Subcutaneous adipose tissue (tissue), 4 donors: ENCODE data around the gene LIX1L. TPM values are rescaled to one million over a fixed set of nuclear protein-coding genes. Genes with fewer than 3 reads are reported as not detected.

Source experiments
- total RNA-seq, 4 donors: library from RNA; depleted of rRNA; stranded (reverse); fragments of >200 nt; gene quantifications; one replicate each; pipeline ENCODE4 v1.1.0, GENCODE V29; 2016
- TF ChIP-seq, protein P1 (sequence below): fragments of 450-650 bp; IDR thresholded peaks from one replicate; pipeline ENCODE4 v1.5.1; 2016; ENCODE audit warnings: low read depth, mild to moderate bottlenecking, control low read depth, antibody characterized with exemption, moderate library complexity

Gene LIX1L
- total RNA-seq, 4 donors from 2014 or later = 21.4 to 26.4 (median 22.5) TPM

DNA sequence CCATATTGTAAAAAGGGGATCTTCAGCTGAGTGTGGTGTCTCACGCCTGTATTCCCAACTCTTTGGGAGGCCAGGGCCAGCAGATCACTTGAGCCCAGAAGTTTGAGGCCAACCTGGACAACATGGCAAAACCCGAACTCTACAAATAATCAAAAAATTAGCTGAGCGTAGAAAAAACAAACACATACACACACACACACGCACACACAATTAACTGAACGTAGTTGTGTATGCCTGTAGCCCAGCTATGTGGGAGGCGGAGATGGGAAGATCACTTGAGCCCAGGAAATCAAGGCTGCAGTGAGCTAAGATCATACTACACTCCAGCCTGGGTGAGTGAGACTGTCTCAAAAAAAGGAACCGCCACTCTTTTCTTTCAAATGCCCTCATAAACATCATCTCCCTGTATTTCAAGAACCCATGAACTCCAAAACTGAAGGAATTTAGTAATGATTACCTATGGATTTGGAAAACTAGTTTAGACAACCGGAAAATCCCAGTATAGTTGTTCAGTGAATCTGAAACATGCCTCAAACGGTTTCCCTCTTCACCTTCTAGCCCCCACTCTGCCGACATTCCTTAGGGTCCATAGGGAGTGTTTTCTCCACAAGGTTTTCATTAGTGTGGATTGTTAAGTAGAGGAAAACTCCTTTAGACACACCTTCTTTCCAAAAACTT lies 34.1 kb upstream of the LIX1L start:
- TF ChIP-seq, protein P1, sequence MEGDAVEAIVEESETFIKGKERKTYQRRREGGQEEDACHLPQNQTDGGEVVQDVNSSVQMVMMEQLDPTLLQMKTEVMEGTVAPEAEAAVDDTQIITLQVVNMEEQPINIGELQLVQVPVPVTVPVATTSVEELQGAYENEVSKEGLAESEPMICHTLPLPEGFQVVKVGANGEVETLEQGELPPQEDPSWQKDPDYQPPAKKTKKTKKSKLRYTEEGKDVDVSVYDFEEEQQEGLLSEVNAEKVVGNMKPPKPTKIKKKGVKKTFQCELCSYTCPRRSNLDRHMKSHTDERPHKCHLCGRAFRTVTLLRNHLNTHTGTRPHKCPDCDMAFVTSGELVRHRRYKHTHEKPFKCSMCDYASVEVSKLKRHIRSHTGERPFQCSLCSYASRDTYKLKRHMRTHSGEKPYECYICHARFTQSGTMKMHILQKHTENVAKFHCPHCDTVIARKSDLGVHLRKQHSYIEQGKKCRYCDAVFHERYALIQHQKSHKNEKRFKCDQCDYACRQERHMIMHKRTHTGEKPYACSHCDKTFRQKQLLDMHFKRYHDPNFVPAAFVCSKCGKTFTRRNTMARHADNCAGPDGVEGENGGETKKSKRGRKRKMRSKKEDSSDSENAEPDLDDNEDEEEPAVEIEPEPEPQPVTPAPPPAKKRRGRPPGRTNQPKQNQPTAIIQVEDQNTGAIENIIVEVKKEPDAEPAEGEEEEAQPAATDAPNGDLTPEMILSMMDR = no peak

DNA sequence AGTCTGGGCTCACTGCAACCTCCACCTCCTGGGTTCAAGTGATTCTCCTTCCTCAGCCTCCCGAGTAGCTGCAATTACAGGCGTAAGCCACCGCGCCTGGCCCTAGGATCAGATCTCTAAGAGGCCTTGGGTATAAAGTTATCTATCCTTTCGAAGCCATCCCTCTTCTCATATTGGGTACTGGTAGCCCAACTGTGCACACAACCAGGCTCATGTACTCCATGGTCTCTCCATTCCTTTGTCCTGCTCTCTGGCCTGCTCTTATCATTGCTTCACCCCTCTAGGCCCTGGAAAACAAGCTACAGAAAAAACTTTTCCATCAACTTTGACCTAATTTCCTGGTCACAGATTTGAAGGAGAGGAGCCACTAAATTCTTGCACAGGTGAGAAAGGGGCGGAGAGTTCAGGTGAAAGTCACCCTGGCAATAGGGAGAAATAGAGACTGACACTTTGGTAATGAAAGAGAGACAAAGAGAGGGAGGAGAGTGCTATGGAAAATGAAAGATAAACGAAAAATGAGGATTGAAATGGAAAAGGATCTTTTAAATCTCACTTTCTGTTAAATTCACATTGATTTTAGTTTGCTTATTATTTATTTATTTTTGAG lies 32.5 kb upstream of the LIX1L start:
- TF ChIP-seq, protein P1 = no peak

DNA sequence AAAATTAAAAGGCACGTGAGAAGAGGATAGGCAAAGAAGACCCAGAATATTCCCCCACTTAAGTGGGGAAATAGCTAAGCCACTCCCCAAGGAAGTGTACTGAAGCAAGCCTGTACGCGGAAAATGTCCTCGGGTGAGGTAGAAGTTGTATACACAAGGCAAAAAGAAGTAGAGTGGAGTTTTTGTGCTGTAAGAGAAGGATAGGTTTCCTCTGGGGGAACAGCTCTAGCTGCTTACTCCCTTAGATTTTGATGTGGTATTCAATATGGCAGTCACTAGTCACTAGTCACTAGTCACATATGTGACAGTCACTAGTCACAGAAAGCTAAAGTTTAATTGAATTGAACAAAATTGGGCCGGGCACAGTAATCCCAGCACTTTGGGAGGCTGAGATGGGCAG lies 31.0 kb upstream of the LIX1L start:
- TF ChIP-seq, protein P1 = no peak

DNA sequence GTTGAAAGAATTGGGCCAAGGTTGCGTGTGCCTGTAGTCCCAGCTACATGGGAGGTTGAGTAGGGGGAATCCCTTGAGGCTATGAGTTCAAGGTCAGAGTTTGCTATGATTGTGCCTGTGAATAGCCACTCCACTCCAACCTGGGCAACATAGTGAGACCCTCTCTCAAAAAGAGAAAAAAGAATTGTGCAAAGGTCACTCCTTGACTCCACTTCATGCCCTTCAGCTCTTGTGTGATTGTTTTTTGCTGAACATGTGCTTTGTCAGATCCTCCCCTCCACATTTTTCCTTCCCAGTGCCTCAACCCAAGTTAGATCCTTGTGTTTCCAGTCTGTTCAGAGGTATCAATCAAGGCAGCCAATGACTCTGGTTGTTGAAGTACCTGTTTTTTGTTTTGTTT lies 30.1 kb upstream of the LIX1L start:
- TF ChIP-seq, protein P1 = no peak

DNA sequence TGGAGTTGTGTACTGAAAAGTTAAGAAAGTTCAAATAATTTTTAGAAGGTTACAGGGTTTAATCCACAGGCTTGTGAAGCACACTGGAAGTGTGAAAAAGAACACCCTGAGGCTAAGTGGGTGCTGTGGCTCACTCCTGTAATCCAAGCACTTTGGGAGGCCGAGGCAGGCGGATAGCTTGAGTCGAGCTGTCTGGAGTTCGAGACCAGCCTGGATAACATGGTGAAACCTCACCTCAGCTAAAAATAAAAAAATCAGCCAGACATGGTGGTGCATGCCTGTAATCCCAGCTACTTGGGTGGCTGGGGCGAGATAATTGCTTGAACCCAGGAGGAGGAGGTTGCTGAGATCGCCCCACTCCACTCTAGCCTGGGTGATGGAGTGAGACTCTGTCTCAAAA lies 28.7 kb upstream of the LIX1L start:
- TF ChIP-seq, protein P1 = no peak

DNA sequence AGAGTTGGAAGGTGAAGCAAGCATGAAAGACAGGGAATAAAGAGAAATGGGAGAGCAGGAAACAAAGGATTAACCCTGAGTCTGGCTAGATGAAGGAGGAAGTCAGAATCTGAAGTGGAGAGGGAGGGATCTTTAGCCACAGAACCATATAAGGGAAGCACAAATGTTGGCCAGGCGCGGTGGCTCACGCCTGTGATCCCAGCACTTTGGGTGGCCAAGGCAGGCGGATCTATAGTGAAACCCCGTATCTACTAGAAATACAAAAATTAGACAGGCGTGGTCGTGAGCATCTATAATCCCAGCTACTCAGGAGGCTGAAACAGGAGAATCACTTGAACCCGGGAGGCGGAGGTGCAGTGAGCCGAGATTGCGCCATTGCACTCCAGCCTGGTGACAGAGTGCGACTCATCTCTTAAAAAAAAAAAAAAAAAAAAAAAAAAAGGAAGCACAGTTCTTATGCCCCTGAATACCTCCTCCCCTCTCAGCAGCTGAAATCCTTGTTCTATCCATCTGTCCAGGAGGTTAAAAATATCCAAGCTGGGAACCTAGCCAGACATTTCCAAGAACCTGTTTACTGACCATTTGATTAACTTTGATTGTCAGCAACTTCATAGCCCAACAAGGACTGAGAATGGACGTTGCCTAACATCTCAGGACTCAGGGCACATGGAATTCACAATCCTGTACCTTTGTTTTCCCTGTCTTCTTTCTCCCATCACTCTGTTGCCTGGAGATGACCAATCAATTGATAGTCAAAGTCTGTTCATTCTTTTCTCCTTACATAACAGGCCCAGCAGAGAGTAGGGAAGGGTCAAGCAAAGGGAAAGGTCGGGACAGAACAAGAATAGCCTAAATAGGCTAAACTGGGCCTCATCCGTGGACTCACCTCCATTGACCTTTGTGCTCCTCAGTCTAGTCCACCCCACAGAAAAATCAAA lies 28.0 kb upstream of the LIX1L start:
- TF ChIP-seq, protein P1 = no peak

DNA sequence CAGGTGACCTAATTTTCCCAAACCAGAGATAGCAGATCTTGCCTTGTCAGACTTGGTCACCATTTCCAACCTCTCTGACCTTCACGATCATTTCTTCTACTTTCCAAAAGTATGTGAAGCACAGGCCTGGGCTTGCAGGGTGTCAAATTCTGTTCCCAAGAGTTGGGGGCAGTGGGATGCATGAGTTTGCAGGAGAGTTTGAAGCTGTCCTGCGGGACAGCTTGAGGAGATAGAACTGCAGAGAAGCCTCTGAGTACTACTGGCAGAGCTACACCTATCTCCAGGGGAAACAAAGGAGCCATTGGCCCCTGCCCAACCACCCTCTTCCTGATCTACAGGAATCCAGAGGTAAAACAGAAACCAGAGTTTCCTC lies 27.3 kb upstream of the LIX1L start:
- TF ChIP-seq, protein P1 = no peak
